ENCODE results near the gene PPDPF. TPM values are rescaled to one million over a fixed set of nuclear protein-coding genes. Genes with fewer than 3 reads are reported as not detected.

PPDPF gene
- total and polyA plus RNA-seq, 4 donors = 36.9 to 545 (median 474) TPM

DNA sequence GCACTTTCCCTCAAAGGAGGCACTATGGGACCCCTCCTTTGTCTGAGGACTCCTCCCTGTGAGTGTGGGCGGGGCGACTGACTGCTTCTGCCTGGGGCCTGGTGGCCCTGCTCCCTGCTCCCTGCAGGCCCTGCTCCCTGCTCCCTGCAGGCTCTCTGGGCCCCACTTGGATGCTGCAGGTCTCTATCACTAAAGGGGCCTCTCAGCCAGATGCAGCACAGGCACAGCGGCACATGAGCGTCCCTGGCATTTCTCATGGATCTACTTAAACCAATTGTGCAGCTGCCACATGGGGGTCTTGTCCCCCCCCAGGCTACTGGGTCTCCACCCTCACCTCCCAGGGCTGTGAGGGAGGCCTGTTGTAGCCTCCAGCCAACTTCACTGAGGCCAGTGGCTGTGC lies 29.5 kb upstream of the PPDPF start:
- WGBS, 2 donors = 83 to 84% methylated on average over 4 of the region's 4 CpGs
- Histone ChIP-seq H3K27ac (ENCODE audit: low read depth in 1 of 2, low read length in 1 of 2) (no peak overlapping the region), H3K36me3 (ENCODE audit: control insufficient read depth in 4 of 4, insufficient read depth in 4 of 4, low read length in 4 of 4) (no peaks in the 10 kb centered on the region), H3K4me3 (no peak overlapping the region), H3K9me3 (ENCODE audit: control insufficient read depth in 4 of 4, insufficient read depth in 3 of 4, low read length in 3 of 4) (peaks cover 0 to 10% (median 0%) of the 10 kb centered on the region in 4 donors), H3K27me3 (ENCODE audit: control insufficient read depth in 3 of 3, insufficient read depth in 3 of 3, low read length in 2 of 3) (peaks cover 15 to 30% (median 16%) of the 10 kb centered on the region in 3 donors), H3K4me1 (ENCODE audit: control insufficient read depth in 5 of 5, insufficient read depth in 5 of 5, low read length in 5 of 5) (peaks cover 0 to under 1% (median 0%) of the 10 kb centered on the region in 5 donors), H3K9ac (ENCODE audit: insufficient read depth in 1 of 2, low read length in 2 of 2) (no peak overlapping the region)
- no peak for TF ChIP-seq CTCF (IDR thresholded peaks at IDR 0.05; ENCODE audit: control extremely low read depth, extremely low read depth)
- ATAC-seq (ENCODE audit: insufficient read depth, low FRiP score) = no peak
- DNase-seq = no peak

GRCh38 chr20:63491635-63492230 lies 28.8 kb upstream of the PPDPF start:
- Histone ChIP-seq H3K27ac (ENCODE audit: low read depth in 1 of 2, low read length in 1 of 2) (no peak overlapping the region), H3K27me3 (ENCODE audit: control insufficient read depth in 3 of 3, insufficient read depth in 3 of 3, low read length in 2 of 3) (peaks cover 15 to 29% (median 19%) of the 10 kb centered on the region in 3 donors), H3K9me3 (ENCODE audit: control insufficient read depth in 4 of 4, insufficient read depth in 3 of 4, low read length in 3 of 4) (peaks cover 0 to 5% (median 0%) of the 10 kb centered on the region in 4 donors), H3K9ac (ENCODE audit: insufficient read depth in 1 of 2, low read length in 2 of 2) (no peak overlapping the region), H3K36me3 (ENCODE audit: control insufficient read depth in 4 of 4, insufficient read depth in 4 of 4, low read length in 4 of 4) (no peaks in the 10 kb centered on the region), H3K4me3 (no peak overlapping the region), H3K4me1 (ENCODE audit: control insufficient read depth in 5 of 5, insufficient read depth in 5 of 5, low read length in 5 of 5) (peaks cover 0 to 5% (median 0%) of the 10 kb centered on the region in 5 donors)
- WGBS, 2 donors = 54 to 58% methylated on average over 4 of the region's 4 CpGs
- no peak for TF ChIP-seq CTCF (IDR thresholded peaks at IDR 0.05; ENCODE audit: control extremely low read depth, extremely low read depth)
- DNase-seq = no peak
- no peak for ATAC-seq (ENCODE audit: insufficient read depth, low FRiP score)

DNA sequence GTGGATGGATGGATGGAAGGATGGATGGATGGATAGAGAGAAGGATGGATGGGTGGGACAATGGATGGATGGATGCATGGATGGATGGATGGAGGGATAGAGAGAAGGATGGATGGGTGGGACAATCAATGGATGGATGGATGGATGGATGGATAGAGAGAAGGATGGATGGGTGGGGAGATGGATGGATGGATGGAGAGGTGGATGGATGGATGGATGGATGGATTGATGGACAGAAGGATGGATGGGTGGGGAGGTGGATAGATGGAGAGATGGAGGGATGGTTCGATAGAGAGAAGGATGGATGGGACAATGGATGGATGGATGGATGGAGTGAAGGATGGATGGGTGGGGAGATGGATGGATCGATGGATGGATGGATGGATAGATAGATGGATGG lies 28.0 kb upstream of the PPDPF start:
- Histone ChIP-seq H3K4me1 (ENCODE audit: control insufficient read depth in 5 of 5, insufficient read depth in 5 of 5, low read length in 5 of 5) (peaks cover 0 to 5% (median 0%) of the 10 kb centered on the region in 5 donors), H3K27me3 (ENCODE audit: control insufficient read depth in 3 of 3, insufficient read depth in 3 of 3, low read length in 2 of 3) (peaks cover 10 to 31% (median 21%) of the 10 kb centered on the region in 3 donors), H3K9me3 (ENCODE audit: control insufficient read depth in 4 of 4, insufficient read depth in 3 of 4, low read length in 3 of 4) (peaks cover 0 to 5% (median 0%) of the 10 kb centered on the region in 4 donors), H3K4me3 (no peak overlapping the region), H3K27ac (ENCODE audit: low read depth in 1 of 2, low read length in 1 of 2) (no peak overlapping the region), H3K36me3 (ENCODE audit: control insufficient read depth in 4 of 4, insufficient read depth in 4 of 4, low read length in 4 of 4) (no peaks in the 10 kb centered on the region), H3K9ac (ENCODE audit: insufficient read depth in 1 of 2, low read length in 2 of 2) (no peak overlapping the region)
- WGBS, 2 donors = 93 to 95% methylated on average over 2 of the region's 2 CpGs
- TF ChIP-seq CTCF (IDR thresholded peaks at IDR 0.05; ENCODE audit: control extremely low read depth, extremely low read depth) = no peak
- no peak for ATAC-seq (ENCODE audit: insufficient read depth, low FRiP score)
- no peak for DNase-seq

Measured in lung (tissue), 12 donors.